Transverse colon (tissue), 4 donors: ENCODE data around the gene DECR2.

Source experiments
- POLR2A ChIP-seq: fragments of 450-650 bp; IDR thresholded peaks from one replicate; pipeline ENCODE4 v1.6.1; 2016; ENCODE audit warnings: antibody characterized with exemption, mild to moderate bottlenecking, moderate library complexity
- POLR2AphosphoS5 ChIP-seq, 3 donors: sonication (generic); formaldehyde crosslinking; IDR thresholded peaks; one replicate each; pipeline ENCODE4 v1.6.1; 2016; ENCODE audit warnings: antibody characterized with exemption in 3 of 3
- TF ChIP-seq, protein P1 (sequence below), 5 experiments: fragments of 200-600 bp in 3 of 5; fragments of 450-650 bp in 2 of 5; sonication (generic) in 3 of 5; IDR thresholded peaks; 1 replicate in 2 of 5; 2 replicates in 3 of 5; pipeline ENCODE4 v1.5.1; 2016 to 2017; ENCODE audit warnings: antibody characterized with exemption in 5 of 5, inconsistent platforms in 3 of 5, mild to moderate bottlenecking in 2 of 5, moderate library complexity in 1 of 5

DNA sequence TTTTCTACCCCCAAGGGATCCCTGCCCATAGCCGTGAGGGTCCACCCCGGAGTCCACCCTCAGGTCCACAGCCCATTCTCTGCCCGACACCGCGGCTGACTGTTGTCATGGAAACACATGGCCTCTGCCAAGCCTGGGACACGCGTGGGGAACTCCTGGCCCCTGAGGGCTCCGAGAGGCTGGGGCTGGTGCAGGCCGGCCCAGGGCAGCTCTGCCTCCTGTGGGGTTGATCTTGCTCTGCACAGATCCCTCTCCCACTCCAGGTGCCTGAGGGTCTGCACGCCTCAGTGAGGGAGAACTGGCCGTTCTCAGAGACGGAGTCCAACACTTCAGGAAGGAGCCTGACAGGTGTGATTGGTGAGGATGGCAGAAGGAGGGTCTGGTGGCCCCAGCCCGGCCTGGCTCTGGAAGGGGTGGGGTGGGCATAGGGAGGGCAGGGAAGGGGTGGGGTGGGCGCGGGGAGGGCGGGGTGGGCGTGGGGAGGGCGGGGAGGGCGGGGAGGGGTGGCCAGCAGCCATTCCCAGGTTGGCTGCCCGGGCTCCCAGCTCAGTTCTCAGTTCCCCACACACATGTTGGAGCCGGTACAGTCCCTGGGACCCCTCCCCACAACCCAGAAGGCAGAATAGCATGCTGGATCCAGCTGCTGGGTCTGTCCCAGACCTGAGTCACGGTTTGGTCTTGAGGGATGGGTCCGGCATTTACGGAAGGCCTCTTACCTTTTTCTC, 37.8 kb upstream of the DECR2 start:
- TF ChIP-seq, protein P1, sequence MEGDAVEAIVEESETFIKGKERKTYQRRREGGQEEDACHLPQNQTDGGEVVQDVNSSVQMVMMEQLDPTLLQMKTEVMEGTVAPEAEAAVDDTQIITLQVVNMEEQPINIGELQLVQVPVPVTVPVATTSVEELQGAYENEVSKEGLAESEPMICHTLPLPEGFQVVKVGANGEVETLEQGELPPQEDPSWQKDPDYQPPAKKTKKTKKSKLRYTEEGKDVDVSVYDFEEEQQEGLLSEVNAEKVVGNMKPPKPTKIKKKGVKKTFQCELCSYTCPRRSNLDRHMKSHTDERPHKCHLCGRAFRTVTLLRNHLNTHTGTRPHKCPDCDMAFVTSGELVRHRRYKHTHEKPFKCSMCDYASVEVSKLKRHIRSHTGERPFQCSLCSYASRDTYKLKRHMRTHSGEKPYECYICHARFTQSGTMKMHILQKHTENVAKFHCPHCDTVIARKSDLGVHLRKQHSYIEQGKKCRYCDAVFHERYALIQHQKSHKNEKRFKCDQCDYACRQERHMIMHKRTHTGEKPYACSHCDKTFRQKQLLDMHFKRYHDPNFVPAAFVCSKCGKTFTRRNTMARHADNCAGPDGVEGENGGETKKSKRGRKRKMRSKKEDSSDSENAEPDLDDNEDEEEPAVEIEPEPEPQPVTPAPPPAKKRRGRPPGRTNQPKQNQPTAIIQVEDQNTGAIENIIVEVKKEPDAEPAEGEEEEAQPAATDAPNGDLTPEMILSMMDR (IDR thresholded peaks at IDR 0.05) = no peak
- TF ChIP-seq POLR2AphosphoS5 (IDR thresholded peaks at IDR 0.05) (no peak), POLR2A (no peak)
